Activated CD4-positive, alpha-beta T cell treated with anti-CD3 and anti-CD28 coated beads, Interleukin-2, Interleukin-6, amounts not matched to agents 100 ng/mL and 50 ng/mL, durations not matched to agents 16 hours and 8 hours (primary cell): ENCODE results near the gene TMCC2.
"Not testable (repeated sequence)": the region's sequence is repeated elsewhere in the genome, so short reads cannot be mapped to it uniquely, and the experiment has no call there.

Source experiments
- DNase-seq: peaks from one replicate; pipeline ENCODE4 v3.0.0-alpha.2; 2020

TMCC2 gene

GRCh38 chr1:205262731-205263171 lies 35.0 kb downstream of the TMCC2 start:
- no peak for DNase-seq

GRCh38 chr1:205263580-205264190 lies 35.9 kb downstream of the TMCC2 start:
- DNase-seq, result no peak

- DNase-seq, result no peak
Measured at GRCh38 chr1:205266611-205267305, 39.0 kb downstream of the TMCC2 start.

- no peak for DNase-seq
Measured at GRCh38 chr1:205267306-205267902, 39.7 kb downstream of the TMCC2 start.

GRCh38 chr1:205268846-205269680 lies 41.3 kb downstream of the TMCC2 start:
- no peak for DNase-seq

GRCh38 chr1:205269711-205270110 lies 42.0 kb downstream of the TMCC2 start:
- no peak for DNase-seq

- no peak for DNase-seq
Measured at GRCh38 chr1:205270271-205270670, 42.5 kb downstream of the TMCC2 start.

GRCh38 chr1:205270764-205271163 lies 43.0 kb downstream of the TMCC2 start:
- DNase-seq, result no peak

- DNase-seq, result no peak
Measured at GRCh38 chr1:205271277-205271676, 43.5 kb downstream of the TMCC2 start.

GRCh38 chr1:205271745-205272144 lies 44.0 kb downstream of the TMCC2 start:
- no peak for DNase-seq

- DNase-seq, result no peak
Measured at GRCh38 chr1:205272536-205272935, 44.8 kb downstream of the TMCC2 start.

GRCh38 chr1:205273551-205273982 lies 45.8 kb downstream of the TMCC2 start:
- DNase-seq, result peak; percentile 85

GRCh38 chr1:205274041-205274691 lies 46.4 kb downstream of the TMCC2 start:
- DNase-seq, result no peak

GRCh38 chr1:205275133-205275532 lies 47.4 kb downstream of the TMCC2 start:
- DNase-seq, result no peak

- no peak for DNase-seq
Measured at GRCh38 chr1:205275916-205276688, 48.4 kb downstream of the TMCC2 start.

GRCh38 chr1:205276689-205277065 lies 48.9 kb downstream of the TMCC2 start:
- DNase-seq, result no peak

- DNase-seq, result no peak
Measured at GRCh38 chr1:205279986-205280385, 52.2 kb downstream of the TMCC2 start.

- not testable (repeated sequence) for DNase-seq
Measured at GRCh38 chr1:205280666-205281395, 53.1 kb downstream of the TMCC2 start.

GRCh38 chr1:205283270-205284147 lies 55.8 kb downstream of the TMCC2 start:
- DNase-seq, result no peak
